ENCODE data around the gene RHBDL1. TPM values are rescaled to one million over a fixed set of nuclear protein-coding genes. Genes with fewer than 3 reads are reported as not detected.

RHBDL1 gene
- total RNA-seq, 4 donors from 2014 or later = 1.5 to 2.0 TPM; not detected in 2

DNA sequence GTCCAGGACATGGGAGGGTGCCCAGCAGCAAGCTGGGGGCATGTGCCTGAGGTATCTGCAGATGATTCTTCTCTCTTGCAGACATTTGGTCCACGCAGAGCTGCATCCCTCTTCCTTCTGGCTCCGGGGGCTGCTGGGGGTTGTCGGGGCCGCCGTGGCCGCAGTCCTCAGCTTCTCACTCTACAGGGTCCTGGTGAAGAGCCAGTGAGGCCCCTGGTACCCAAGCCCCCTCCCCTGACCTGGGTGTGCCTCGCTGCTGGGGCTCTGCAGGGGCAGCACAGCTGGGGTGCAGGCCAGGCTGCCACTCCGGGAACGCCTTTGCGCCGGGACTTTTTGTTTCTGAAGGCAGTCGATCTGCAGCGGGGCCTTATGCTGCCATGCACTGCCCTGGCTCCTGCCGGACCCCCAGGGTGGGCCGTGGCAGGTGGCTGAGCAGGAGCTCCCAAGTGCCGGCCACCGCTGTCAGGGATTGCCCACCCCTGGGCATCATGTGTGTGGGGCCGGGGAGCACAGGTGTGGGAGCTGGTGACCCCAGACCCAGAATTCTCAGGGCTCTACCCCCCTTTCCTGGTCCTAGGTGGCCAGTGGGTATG, 2.0 kb upstream of the RHBDL1 start:
- Histone ChIP-seq H3K9me3 (no peaks in the 10 kb centered on the region), H3K36me3 (no peaks in the 10 kb centered on the region), H3K27ac (no peak overlapping the region), H3K4me1 (peaks cover 0 to 11% of the 10 kb centered on the region in 2 donors), H3K27me3 (no peaks in the 10 kb centered on the region), H3K4me3 (no peak overlapping the region)
- no peak for DNase-seq
- TF ChIP-seq POLR2A (IDR thresholded peaks at IDR 0.05) = no peak
- TF ChIP-seq, protein P1, sequence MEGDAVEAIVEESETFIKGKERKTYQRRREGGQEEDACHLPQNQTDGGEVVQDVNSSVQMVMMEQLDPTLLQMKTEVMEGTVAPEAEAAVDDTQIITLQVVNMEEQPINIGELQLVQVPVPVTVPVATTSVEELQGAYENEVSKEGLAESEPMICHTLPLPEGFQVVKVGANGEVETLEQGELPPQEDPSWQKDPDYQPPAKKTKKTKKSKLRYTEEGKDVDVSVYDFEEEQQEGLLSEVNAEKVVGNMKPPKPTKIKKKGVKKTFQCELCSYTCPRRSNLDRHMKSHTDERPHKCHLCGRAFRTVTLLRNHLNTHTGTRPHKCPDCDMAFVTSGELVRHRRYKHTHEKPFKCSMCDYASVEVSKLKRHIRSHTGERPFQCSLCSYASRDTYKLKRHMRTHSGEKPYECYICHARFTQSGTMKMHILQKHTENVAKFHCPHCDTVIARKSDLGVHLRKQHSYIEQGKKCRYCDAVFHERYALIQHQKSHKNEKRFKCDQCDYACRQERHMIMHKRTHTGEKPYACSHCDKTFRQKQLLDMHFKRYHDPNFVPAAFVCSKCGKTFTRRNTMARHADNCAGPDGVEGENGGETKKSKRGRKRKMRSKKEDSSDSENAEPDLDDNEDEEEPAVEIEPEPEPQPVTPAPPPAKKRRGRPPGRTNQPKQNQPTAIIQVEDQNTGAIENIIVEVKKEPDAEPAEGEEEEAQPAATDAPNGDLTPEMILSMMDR (IDR thresholded peaks at IDR 0.05) = no peak
- intact Hi-C loops (cut with DNase I; ENCODE audit: low total_unique reads) = no loop called here

DNA sequence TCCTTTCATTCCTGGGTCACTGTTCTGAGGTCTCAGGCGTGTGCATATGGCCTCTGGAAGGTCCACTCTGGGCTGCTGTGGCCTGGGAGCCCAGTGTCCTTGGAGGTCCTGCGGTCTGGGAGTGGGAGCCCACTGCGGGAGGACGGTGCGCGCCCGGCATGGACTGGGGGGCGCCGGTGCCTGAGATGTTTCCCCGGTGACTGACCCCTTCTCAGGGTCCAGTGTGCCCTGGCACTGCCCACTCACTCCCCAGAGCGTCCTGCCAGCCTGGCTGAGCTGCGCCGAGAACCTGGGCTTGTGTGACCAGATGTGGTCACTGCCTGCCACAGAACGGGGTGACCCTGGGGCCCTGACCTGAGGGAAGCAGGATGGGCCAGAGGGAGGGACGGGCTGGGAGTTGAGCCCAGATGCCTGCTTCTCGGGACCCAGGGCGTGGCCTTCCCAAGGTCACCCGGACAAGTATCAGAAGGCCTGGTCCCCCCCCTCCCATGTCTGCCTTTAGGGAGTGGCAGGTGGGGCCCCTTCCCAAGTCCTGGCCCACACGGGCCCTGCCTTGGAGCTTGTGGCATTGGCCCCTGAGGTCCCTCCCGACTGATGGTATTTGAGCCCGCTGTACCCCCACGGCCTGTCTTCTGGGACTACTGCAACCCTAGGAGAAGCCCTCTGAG, 1.1 kb upstream of the RHBDL1 start:
- Histone ChIP-seq H3K4me1 (peaks cover 0 to 11% of the 10 kb centered on the region in 2 donors), H3K27ac (no peak overlapping the region), H3K27me3 (no peaks in the 10 kb centered on the region), H3K9me3 (no peaks in the 10 kb centered on the region), H3K36me3 (no peaks in the 10 kb centered on the region), H3K4me3 (no peak overlapping the region)
- no peak for TF ChIP-seq POLR2A (IDR thresholded peaks at IDR 0.05)
- TF ChIP-seq, protein P1 (IDR thresholded peaks at IDR 0.05) = no peak
- DNase-seq = no peak
- intact Hi-C loops (cut with DNase I; ENCODE audit: low total_unique reads) = no loop called here

DNA sequence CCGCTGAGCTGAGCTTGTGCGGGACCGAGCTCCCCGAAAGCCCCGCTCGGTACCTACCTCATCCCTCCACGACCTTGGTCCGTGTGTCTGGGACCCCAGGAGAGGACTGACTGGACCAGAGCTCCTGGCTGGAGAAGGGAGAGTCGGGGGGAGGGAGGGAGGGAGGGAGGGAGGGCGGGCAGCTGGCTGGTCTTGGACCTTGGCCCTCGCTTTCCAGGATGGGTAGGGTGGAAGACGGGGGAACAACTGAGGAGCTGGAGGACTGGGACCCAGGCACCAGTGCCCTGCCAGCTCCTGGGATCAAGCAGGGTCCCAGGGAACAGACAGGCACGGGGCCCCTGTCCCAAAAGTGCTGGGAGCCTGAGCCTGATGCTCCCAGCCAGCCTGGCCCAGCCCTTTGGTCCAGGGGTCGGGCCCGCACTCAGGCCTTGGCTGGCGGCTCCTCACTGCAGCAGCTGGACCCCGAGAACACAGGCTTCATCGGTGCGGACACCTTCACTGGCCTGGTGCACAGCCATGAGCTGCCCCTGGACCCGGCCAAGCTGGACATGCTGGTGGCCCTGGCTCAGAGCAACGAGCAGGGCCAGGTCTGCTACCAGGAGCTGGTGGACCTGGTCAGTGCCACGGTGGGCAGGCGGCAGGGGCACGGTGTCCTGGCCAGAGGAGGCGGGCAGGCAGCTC, 553 bp downstream of the RHBDL1 start:
- intact Hi-C loops (cut with DNase I; ENCODE audit: low total_unique reads) = no loop called here
- TF ChIP-seq, protein P1 (IDR thresholded peaks at IDR 0.05) = no peak
- TF ChIP-seq POLR2A (IDR thresholded peaks at IDR 0.05) = no peak
- peaks cover 0 to 14% of the 10 kb centered on the region in 2 donors for H3K4me1 ChIP-seq
- H3K36me3 ChIP-seq = no peaks in the 10 kb centered on the region
- no peak for DNase-seq
- no peak overlapping the region for H3K27ac ChIP-seq
- no peaks in the 10 kb centered on the region for H3K27me3 ChIP-seq
- no peak overlapping the region for H3K4me3 ChIP-seq
- no peaks in the 10 kb centered on the region for H3K9me3 ChIP-seq

DNA sequence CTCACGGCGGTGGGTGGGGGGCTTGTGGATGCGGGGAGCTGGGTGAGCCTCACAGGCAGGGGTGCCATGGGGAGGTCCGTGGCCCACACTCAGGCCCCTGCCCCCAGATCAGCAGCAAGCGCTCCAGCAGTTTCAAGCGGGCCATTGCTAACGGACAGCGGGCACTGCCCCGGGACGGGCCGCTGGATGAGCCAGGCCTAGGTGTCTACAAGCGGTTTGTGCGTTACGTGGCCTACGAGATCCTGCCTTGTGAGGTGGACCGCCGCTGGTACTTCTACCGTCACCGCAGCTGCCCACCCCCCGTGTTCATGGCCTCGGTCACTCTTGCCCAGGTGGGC, 1.1 kb downstream of the RHBDL1 start:
- intact Hi-C loops (cut with DNase I; ENCODE audit: low total_unique reads) = no loop called here
- Histone ChIP-seq H3K27ac (no peak overlapping the region), H3K27me3 (no peaks in the 10 kb centered on the region), H3K4me1 (peaks cover 0 to 19% of the 10 kb centered on the region in 2 donors), H3K4me3 (no peak overlapping the region), H3K9me3 (no peaks in the 10 kb centered on the region), H3K36me3 (no peaks in the 10 kb centered on the region)
- TF ChIP-seq POLR2A (IDR thresholded peaks at IDR 0.05) = no peak
- TF ChIP-seq, protein P1 (IDR thresholded peaks at IDR 0.05) = no peak
- no peak for DNase-seq

DNA sequence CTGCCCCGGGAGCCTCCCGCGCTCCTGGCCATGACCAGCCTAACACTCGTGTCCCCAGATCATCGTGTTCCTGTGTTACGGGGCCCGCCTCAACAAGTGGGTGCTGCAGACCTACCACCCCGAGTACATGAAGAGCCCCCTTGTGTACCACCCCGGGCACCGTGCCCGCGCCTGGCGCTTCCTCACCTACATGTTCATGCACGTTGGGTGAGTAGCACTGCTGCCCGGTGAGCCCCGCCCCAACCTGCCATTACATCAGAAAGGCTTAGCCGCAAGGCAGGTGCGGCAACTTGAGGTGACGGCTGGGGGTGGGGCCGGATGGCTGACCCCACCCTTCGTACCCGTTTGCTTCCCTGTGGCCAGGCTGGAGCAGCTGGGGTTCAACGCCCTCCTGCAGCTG, 1.4 kb downstream of the RHBDL1 start:
- intact Hi-C loops (cut with DNase I; ENCODE audit: low total_unique reads) = no loop called here
- peaks cover 0 to 22% of the 10 kb centered on the region in 2 donors for H3K4me1 ChIP-seq
- no peak for DNase-seq
- H3K4me3 ChIP-seq = no peak overlapping the region
- no peak overlapping the region for H3K27ac ChIP-seq
- TF ChIP-seq, protein P1 (IDR thresholded peaks at IDR 0.05) = no peak
- TF ChIP-seq POLR2A (IDR thresholded peaks at IDR 0.05) = no peak
- no peaks in the 10 kb centered on the region for H3K9me3 ChIP-seq
- H3K27me3 ChIP-seq = no peaks in the 10 kb centered on the region
- no peaks in the 10 kb centered on the region for H3K36me3 ChIP-seq

All from uterus (tissue), 4 donors.